Measurements from ENCODE around the gene GPM6B.

DNA sequence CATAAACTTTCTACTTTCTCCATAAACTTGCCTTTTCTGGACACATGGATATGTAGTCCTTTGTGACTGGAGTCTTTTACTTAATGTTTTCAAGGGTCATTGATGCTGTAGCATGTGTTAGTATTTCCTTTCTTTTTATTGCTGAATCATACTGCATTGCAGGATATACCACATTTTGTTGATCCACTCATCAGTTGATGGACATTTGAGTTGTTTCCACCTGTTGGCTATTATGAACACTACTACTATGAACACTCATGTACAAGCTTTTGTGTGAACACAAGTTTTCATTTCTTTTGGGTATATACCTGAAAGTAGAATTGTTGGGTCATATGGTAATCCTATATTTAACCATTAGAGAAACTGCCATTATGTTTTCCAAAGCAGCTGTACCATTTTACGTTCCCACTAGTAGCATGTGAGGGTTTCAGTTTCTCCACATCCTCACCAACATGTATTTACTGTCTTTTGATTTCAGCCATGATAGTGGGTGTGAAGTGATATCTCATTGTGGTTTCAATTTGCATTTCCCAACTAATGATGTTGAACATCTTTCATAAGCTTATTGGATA is 26.3 kb upstream of the GPM6B start:
- TF ChIP-seq GABPA (IDR thresholded peaks at IDR 0.05; ENCODE audit: low read depth), result no peak
- TF ChIP-seq, protein P1, sequence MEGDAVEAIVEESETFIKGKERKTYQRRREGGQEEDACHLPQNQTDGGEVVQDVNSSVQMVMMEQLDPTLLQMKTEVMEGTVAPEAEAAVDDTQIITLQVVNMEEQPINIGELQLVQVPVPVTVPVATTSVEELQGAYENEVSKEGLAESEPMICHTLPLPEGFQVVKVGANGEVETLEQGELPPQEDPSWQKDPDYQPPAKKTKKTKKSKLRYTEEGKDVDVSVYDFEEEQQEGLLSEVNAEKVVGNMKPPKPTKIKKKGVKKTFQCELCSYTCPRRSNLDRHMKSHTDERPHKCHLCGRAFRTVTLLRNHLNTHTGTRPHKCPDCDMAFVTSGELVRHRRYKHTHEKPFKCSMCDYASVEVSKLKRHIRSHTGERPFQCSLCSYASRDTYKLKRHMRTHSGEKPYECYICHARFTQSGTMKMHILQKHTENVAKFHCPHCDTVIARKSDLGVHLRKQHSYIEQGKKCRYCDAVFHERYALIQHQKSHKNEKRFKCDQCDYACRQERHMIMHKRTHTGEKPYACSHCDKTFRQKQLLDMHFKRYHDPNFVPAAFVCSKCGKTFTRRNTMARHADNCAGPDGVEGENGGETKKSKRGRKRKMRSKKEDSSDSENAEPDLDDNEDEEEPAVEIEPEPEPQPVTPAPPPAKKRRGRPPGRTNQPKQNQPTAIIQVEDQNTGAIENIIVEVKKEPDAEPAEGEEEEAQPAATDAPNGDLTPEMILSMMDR (IDR thresholded peaks at IDR 0.05; ENCODE audit: insufficient read depth, low read length), result no peak
- TF ChIP-seq POLR2AphosphoS5 (IDR thresholded peaks at IDR 0.05; ENCODE audit: low read depth), result no peak
